OCI-LY1 (cell line): Measurements from ENCODE around the gene ZNF407.

Source experiments
- H2AFZ ChIP-seq: fragments of 200-600 bp; sonication (generic), shearing (Covaris generic); 2 replicates; pipeline ENCODE4 v1.6.0; 2014; ENCODE audit warnings: antibody characterized with exemption, mild to moderate bottlenecking, low read length
- H3F3A ChIP-seq: fragments of 200-600 bp; sonication (generic), shearing (Covaris generic); 2 replicates; pipeline ENCODE4 v1.6.0; 2014; ENCODE audit warnings: mild to moderate bottlenecking, antibody characterized with exemption, low read length, moderate library complexity; ENCODE audit not compliant: insufficient read depth
- H3K27ac ChIP-seq: fragments of 200-600 bp; sonication (generic); 2 replicates; pipeline ENCODE4 v1.5.1; 2014; ENCODE audit warnings: low read length, mixed run types, mild to moderate bottlenecking, low read depth; ENCODE audit not compliant: poor library complexity, severe bottlenecking
- H3K27me3 ChIP-seq: fragments of 200-600 bp; sonication (generic); 2 replicates; pipeline ENCODE4 v1.6.0; 2014; ENCODE audit warnings: antibody characterized with exemption, mild to moderate bottlenecking, low read length, moderate library complexity; ENCODE audit not compliant: insufficient read depth
- H3K36me3 ChIP-seq: fragments of 200-600 bp; sonication (generic); 2 replicates; pipeline ENCODE4 v1.6.1; 2014; ENCODE audit warnings: mild to moderate bottlenecking, antibody characterized with exemption, low read length, moderate library complexity, mixed read lengths; ENCODE audit not compliant: insufficient read depth
- H3K4me1 ChIP-seq: fragments of 200-600 bp; sonication (generic); 2 replicates; pipeline ENCODE4 v1.5.1; 2014; ENCODE audit warnings: mild to moderate bottlenecking, low read length, moderate library complexity; ENCODE audit not compliant: insufficient read depth, severe bottlenecking
- H3K4me2 ChIP-seq: fragments of 200-600 bp; sonication (generic), shearing (Covaris generic); 2 replicates; pipeline ENCODE4 v1.6.1; 2014; ENCODE audit warnings: low read length
- H3K4me3 ChIP-seq: fragments of 200-600 bp; sonication (generic); 2 replicates; pipeline ENCODE4 v1.5.1; 2014; ENCODE audit warnings: low read length, low read depth, mild to moderate bottlenecking, mixed read lengths; ENCODE audit not compliant: poor library complexity, severe bottlenecking
- H3K79me2 ChIP-seq: fragments of 200-600 bp; shearing (Covaris generic); 2 replicates; pipeline ENCODE4 v1.6.1; 2016; ENCODE audit warnings: mixed run types, low read length, mixed read lengths; ENCODE audit not compliant: insufficient read depth
- H3K9ac ChIP-seq: fragments of 200-600 bp; sonication (generic), shearing (Covaris generic); 2 replicates; pipeline ENCODE4 v1.6.1; 2014; ENCODE audit warnings: mild to moderate bottlenecking, low read length, mixed read lengths
- H3K9me2 ChIP-seq: fragments of 200-600 bp; sonication (generic), shearing (Covaris generic); 2 replicates; pipeline ENCODE4 v1.6.1; 2014; ENCODE audit warnings: low read depth, mild to moderate bottlenecking, low read length, mixed read lengths
- H3K9me3 ChIP-seq: fragments of 200-600 bp; shearing (Covaris generic); 2 replicates; pipeline ENCODE4 v1.6.1; 2014; ENCODE audit warnings: low read length, mixed read lengths
- H4K20me1 ChIP-seq: fragments of 200-600 bp; sonication (generic), shearing (Covaris generic); 2 replicates; pipeline ENCODE4 v1.6.0; 2016; ENCODE audit warnings: mild to moderate bottlenecking, low read length; ENCODE audit not compliant: insufficient read depth
- CTCF ChIP-seq: fragments of 200-600 bp; sonication (generic), shearing (Covaris generic); IDR thresholded peaks from 2 replicates; pipeline ENCODE4 v1.5.1; 2017; ENCODE audit warnings: mild to moderate bottlenecking, antibody characterized with exemption, low read length, moderate library complexity, mixed read lengths
- EZH2 ChIP-seq: fragments of 200-600 bp; sonication (generic), shearing (Covaris generic); IDR thresholded peaks from 2 replicates; pipeline ENCODE4 v1.8.0; 2017; ENCODE audit warnings: borderline replicate concordance, mixed run types, mild to moderate bottlenecking, antibody characterized with exemption, low read length, moderate library complexity, mixed read lengths

ZNF407 gene

GRCh38 chr18:74760436-74760835 is 162.8 kb downstream of the ZNF407 start:
- Histone ChIP-seq H3K27me3 (no peaks in the 10 kb centered on the region), H3K27ac (no peak overlapping the region), H3K9me3 (peaks cover 3% of the 10 kb centered on the region; the same call in 1 of the 2 replicates), H3K9me2 (no peaks in the 10 kb centered on the region), H3F3A (no peaks in the 10 kb centered on the region), H3K79me2 (no peaks in the 10 kb centered on the region), H4K20me1 (no peaks in the 10 kb centered on the region), H3K4me2 (no peak overlapping the region), H3K4me1 (no peaks in the 10 kb centered on the region), H3K36me3 (no peaks in the 10 kb centered on the region; the same call in 1 of the 2 replicates), H2AFZ (no peak overlapping the region), H3K9ac (no peak overlapping the region), H3K4me3 (no peak overlapping the region)
- TF ChIP-seq EZH2 = no peak
- no peak for TF ChIP-seq CTCF

GRCh38 chr18:74766251-74766650 is 168.6 kb downstream of the ZNF407 start:
- H3K79me2 ChIP-seq = no peaks in the 10 kb centered on the region
- TF ChIP-seq CTCF (no peak), EZH2 (no peak)
- no peaks in the 10 kb centered on the region for H3K36me3 ChIP-seq
- no peak overlapping the region for H3K27ac ChIP-seq
- H4K20me1 ChIP-seq = no peaks in the 10 kb centered on the region
- no peaks in the 10 kb centered on the region for H3K9me2 ChIP-seq
- no peak overlapping the region for H3K4me2 ChIP-seq
- no peak overlapping the region for H3K9ac ChIP-seq
- H3F3A ChIP-seq = no peaks in the 10 kb centered on the region
- H3K4me3 ChIP-seq = no peak overlapping the region
- no peak overlapping the region for H2AFZ ChIP-seq
- H3K9me3 ChIP-seq = no peaks in the 10 kb centered on the region
- no peaks in the 10 kb centered on the region for H3K27me3 ChIP-seq
- H3K4me1 ChIP-seq = no peaks in the 10 kb centered on the region

GRCh38 chr18:74768096-74768495 is 170.4 kb downstream of the ZNF407 start:
- Histone ChIP-seq H3K27ac (no peak overlapping the region), H3F3A (no peaks in the 10 kb centered on the region), H3K9me3 (no peaks in the 10 kb centered on the region), H3K27me3 (no peaks in the 10 kb centered on the region), H3K9ac (no peak overlapping the region), H4K20me1 (no peaks in the 10 kb centered on the region), H3K4me2 (no peak overlapping the region), H2AFZ (no peak overlapping the region), H3K36me3 (no peaks in the 10 kb centered on the region), H3K4me3 (no peak overlapping the region), H3K79me2 (no peaks in the 10 kb centered on the region), H3K9me2 (no peaks in the 10 kb centered on the region), H3K4me1 (no peaks in the 10 kb centered on the region)
- TF ChIP-seq EZH2 (no peak), CTCF (no peak)
